Fibroblast of lung (primary cell): ENCODE results near the gene NFYB. TPM values are rescaled to one million over a fixed set of nuclear protein-coding genes. Genes with fewer than 3 reads are reported as not detected.
A peak's percentile ranks its signal among the peaks of the same experiment; 100 is the strongest.

Experiments
- DNase-seq, 2 donors: peaks; one replicate each; pipeline versions ENCODE4 v3.0.0 to v3.0.0-alpha.2; 2010; ENCODE audit warnings: low read depth in 2 of 2
- H2AFZ ChIP-seq: 2 replicates; pipeline ENCODE4 v1.5.1; 2012; ENCODE audit warnings: low read length, control low read depth, inconsistent platforms
- H3K27ac ChIP-seq: 2 replicates; pipeline ENCODE4 v1.5.1; 2011; ENCODE audit warnings: low read length, control low read depth; ENCODE audit not compliant: insufficient read depth
- H3K27me3 ChIP-seq: 2 replicates; pipeline ENCODE4 v1.5.1; 2011; ENCODE audit warnings: mild to moderate bottlenecking, low read length; ENCODE audit not compliant: control insufficient read depth, insufficient read depth
- H3K36me3 ChIP-seq: 2 replicates; pipeline ENCODE4 v1.5.1; 2011; ENCODE audit warnings: low read length; ENCODE audit not compliant: control insufficient read depth, insufficient read depth
- H3K4me1 ChIP-seq: 2 replicates; pipeline ENCODE4 v1.5.1; 2011; ENCODE audit warnings: low read length; ENCODE audit not compliant: control insufficient read depth, insufficient read depth; ENCODE audit errors: extremely low read depth
- H3K4me2 ChIP-seq: 2 replicates; pipeline ENCODE4 v1.5.1; 2011; ENCODE audit warnings: low read length, control low read depth; ENCODE audit not compliant: insufficient read depth; ENCODE audit errors: extremely low read depth
- H3K4me3 ChIP-seq, 4 experiments: fragments of 200-600 bp in 1 of 4; sonication (generic) in 1 of 4; replicated peaks in 1 of 4; 2 replicates each; pipeline ENCODE4 v1.5.1; 2011 to 2016; ENCODE audit warnings: low read length in 4 of 4, low read depth in 3 of 4, mild to moderate bottlenecking in 3 of 4, control low read depth in 2 of 4, inconsistent platforms in 1 of 4, mixed read lengths in 1 of 4; ENCODE audit not compliant: insufficient read depth in 1 of 4; ENCODE audit errors: control extremely low read depth in 1 of 4
- H3K79me2 ChIP-seq: 2 replicates; pipeline ENCODE4 v1.5.1; 2012; ENCODE audit warnings: mild to moderate bottlenecking, low read length, inconsistent platforms; ENCODE audit not compliant: control insufficient read depth, insufficient read depth
- H3K9ac ChIP-seq: 2 replicates; pipeline ENCODE4 v1.5.1; 2011; ENCODE audit warnings: mild to moderate bottlenecking, low read length, control low read depth; ENCODE audit not compliant: insufficient read depth
- H3K9me3 ChIP-seq: 2 replicates; pipeline ENCODE4 v1.5.1; 2012; ENCODE audit warnings: low read depth, low read length; ENCODE audit not compliant: control insufficient read depth, insufficient read depth
- H4K20me1 ChIP-seq: 2 replicates; pipeline ENCODE4 v1.5.1; 2011; ENCODE audit warnings: low read length; ENCODE audit not compliant: control insufficient read depth, insufficient read depth; ENCODE audit errors: extremely low read depth
- CTCF ChIP-seq, 2 donors: IDR thresholded peaks in 1 of 2; conservative IDR thresholded peaks in 1 of 2; 1 replicate in 1 of 2; 2 replicates in 1 of 2; pipeline ENCODE4 v1.5.1; 2011 to 2012; ENCODE audit warnings: low read length in 2 of 2, control low read depth in 1 of 2, inconsistent platforms in 1 of 2, low read depth in 1 of 2, mild to moderate bottlenecking in 1 of 2
- EZH2 ChIP-seq: IDR thresholded peaks from 2 replicates; pipeline ENCODE4 v1.5.1; 2012; ENCODE audit warnings: low read length, control low read depth, mild to moderate bottlenecking; ENCODE audit errors: missing control alignments
- polyA plus RNA-seq, 2 donors: library from polyadenylated mRNA; depleted of rRNA in 1 of 2; stranded (reverse) in 1 of 2; unstranded in 1 of 2; fragments of >200 nt; gene quantifications; 2 replicates each; pipeline ENCODE4 v1.2.1, GENCODE V29; 2011 to 2012; ENCODE audit warnings: missing spikeins in 1 of 2
- total RNA-seq: library from RNA; depleted of rRNA; stranded (reverse); fragments of >200 nt; gene quantifications from 2 replicates; pipeline ENCODE4 v1.2.1, GENCODE V29; 2014

Gene NFYB
- total and polyA plus RNA-seq, 2 donors (not counting 1 experiment from before 2014, with no cell fraction given), result 32.2 to 39.9 TPM

DNA sequence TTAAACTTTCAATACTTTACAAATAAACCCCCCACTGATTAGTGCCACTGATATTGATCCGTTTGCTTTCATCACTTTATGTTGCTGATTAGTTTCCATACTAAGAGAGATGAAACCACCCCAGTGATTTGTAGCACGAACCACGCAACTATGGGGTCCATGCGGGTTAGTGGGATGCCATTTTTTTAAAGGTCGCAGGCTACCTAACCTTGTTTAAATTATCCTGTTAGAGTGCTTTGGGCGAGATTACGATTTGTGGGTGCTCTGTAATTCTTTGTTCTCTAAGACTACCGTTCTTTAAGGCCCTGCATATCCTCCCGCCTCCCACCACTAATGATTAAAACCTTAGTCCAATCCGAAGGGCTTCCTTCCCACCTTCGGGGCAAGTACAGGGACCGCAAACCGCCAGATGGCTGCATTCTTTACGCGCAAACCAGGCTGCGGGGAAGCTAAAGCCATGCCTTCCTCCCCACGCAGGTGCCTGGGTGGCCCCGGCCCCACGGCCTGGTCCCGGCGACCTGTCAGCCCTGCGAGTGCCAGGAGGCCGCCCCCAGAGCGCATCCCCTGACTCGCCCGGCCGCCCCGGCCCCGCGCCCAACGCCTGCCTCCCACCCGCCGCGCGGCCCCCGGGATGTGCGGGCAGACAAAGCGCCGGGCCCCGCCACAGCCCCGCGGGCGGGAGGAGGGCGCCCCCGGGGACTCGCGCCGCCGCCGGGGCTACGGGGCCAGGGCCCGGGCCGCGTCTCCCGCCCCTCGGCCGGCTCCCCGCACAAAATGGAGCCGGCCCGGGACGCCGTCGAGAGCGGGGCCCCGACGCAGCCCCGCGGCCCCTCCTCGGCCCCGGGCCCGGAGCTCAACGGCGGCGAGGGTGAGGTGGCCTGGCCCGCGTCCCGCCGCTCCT, 759 bp downstream of the NFYB start:
- H3K27me3 ChIP-seq, result no peaks in the 10 kb centered on the region
- H4K20me1 ChIP-seq, result peaks cover 2% of the 10 kb centered on the region
- peak overlapping the region; percentile 85 for H3K9ac ChIP-seq
- H3K36me3 ChIP-seq, result peaks cover 3% of the 10 kb centered on the region
- TF ChIP-seq CTCF (conservative IDR thresholded peaks at IDR 0.05 in 1 of 2, IDR thresholded peaks at IDR 0.05 in 1 of 2; ENCODE audit: low read depth in 1 of 2, low read length in 2 of 2), result no peak
- TF ChIP-seq EZH2, result no peak
- peak overlapping the region; percentile 88 for H3K4me2 ChIP-seq
- peak overlapping the region; percentile 79 for H3K27ac ChIP-seq
- H3K79me2 ChIP-seq, result peaks cover 38% of the 10 kb centered on the region
- H2AFZ ChIP-seq, result no peak overlapping the region
- H3K9me3 ChIP-seq, result no peaks in the 10 kb centered on the region
- peak; percentile 46 to 84 for DNase-seq
- H3K4me1 ChIP-seq, result peaks cover 13% of the 10 kb centered on the region
- H3K4me3 ChIP-seq, result peak overlapping the region; percentile 75 to 96 (median 84)

GRCh38 chr12:104136577-104136976, 1.4 kb downstream of the NFYB start:
- H4K20me1 ChIP-seq, result peaks cover 2% of the 10 kb centered on the region
- peak overlapping the region; percentile 85 for H3K9ac ChIP-seq
- H3K27ac ChIP-seq, result peak overlapping the region; percentile 79
- H3K4me2 ChIP-seq, result peak overlapping the region; percentile 88
- peaks cover 17% of the 10 kb centered on the region for H3K4me1 ChIP-seq
- DNase-seq, result peak; percentile 48 to 60
- H3K4me3 ChIP-seq, result peak overlapping the region; percentile 75 to 96 (median 84)
- no peak overlapping the region for H2AFZ ChIP-seq
- H3K79me2 ChIP-seq, result peaks cover 44% of the 10 kb centered on the region
- no peaks in the 10 kb centered on the region for H3K27me3 ChIP-seq
- TF ChIP-seq CTCF (conservative IDR thresholded peaks at IDR 0.05 in 1 of 2, IDR thresholded peaks at IDR 0.05 in 1 of 2; ENCODE audit: low read depth in 1 of 2, low read length in 2 of 2) (no peak), EZH2 (no peak)
- H3K9me3 ChIP-seq, result no peaks in the 10 kb centered on the region
- peaks cover 3% of the 10 kb centered on the region for H3K36me3 ChIP-seq

DNA sequence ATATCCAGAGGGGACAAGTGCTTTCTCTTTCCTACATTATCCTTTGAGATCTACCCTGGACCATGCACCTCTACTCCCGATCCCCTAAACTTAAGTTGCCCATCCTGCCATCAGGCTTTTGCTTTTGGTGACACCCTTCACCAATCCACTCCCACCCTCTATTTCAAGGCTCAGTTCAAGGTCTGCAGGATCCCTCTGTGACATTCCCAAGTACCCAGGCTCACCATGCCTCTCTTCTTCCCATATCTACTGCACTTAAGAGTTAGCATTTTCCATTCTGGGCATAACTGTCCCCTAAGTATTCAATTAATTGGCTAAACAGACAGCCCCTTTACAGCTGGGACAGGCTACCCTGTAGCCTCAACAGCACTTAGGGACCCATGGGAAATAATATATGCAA, 3.1 kb downstream of the NFYB start:
- H3K9me3 ChIP-seq, result no peaks in the 10 kb centered on the region
- no peak overlapping the region for H3K9ac ChIP-seq
- H3K4me1 ChIP-seq, result peaks cover 18% of the 10 kb centered on the region
- H3K27ac ChIP-seq, result no peak overlapping the region
- H3K4me3 ChIP-seq, result no peak overlapping the region
- H4K20me1 ChIP-seq, result peaks cover 2% of the 10 kb centered on the region
- DNase-seq, result no peak
- no peak for TF ChIP-seq CTCF (conservative IDR thresholded peaks at IDR 0.05 in 1 of 2, IDR thresholded peaks at IDR 0.05 in 1 of 2; ENCODE audit: low read depth in 1 of 2, low read length in 2 of 2)
- TF ChIP-seq EZH2, result no peak
- peaks cover 47% of the 10 kb centered on the region for H3K79me2 ChIP-seq
- peak overlapping the region; percentile 49 for H3K4me2 ChIP-seq
- no peak overlapping the region for H2AFZ ChIP-seq
- peaks cover 3% of the 10 kb centered on the region for H3K36me3 ChIP-seq
- no peaks in the 10 kb centered on the region for H3K27me3 ChIP-seq
